Stomach (tissue), 9 donors: ENCODE results near the gene LGI1. TPM values are rescaled to one million over a fixed set of nuclear protein-coding genes. Genes with fewer than 3 reads are reported as not detected.

Source experiments
- DNase-seq, 2 donors: peaks; one replicate each; pipeline versions ENCODE4 v3.0.0 to v3.0.0-alpha.2; 2013 to 2019
- H3K27ac ChIP-seq, 5 donors: fragments of 200-600 bp in 4 of 5; sonication (generic) in 4 of 5; one replicate each; pipeline ENCODE4 v1.5.1; 2013 to 2019; ENCODE audit warnings: mild to moderate bottlenecking in 1 of 5, moderate library complexity in 1 of 5
- H3K27me3 ChIP-seq, 3 donors: fragments of 200-600 bp; sonication (generic); one replicate each; pipeline ENCODE4 v1.5.1; 2017 to 2019; ENCODE audit warnings: mixed run types in 1 of 3
- H3K36me3 ChIP-seq, 4 donors: fragments of 200-600 bp; sonication (generic); 1 replicate in 3 of 4; 2 replicates in 1 of 4; pipeline ENCODE4 v1.5.1; 2016 to 2019
- H3K4me1 ChIP-seq, 4 donors: fragments of 200-600 bp; sonication (generic); one replicate each; pipeline ENCODE4 v1.5.1; 2016 to 2019
- H3K4me3 ChIP-seq, 4 donors: fragments of 200-600 bp; sonication (generic) in 3 of 4; one replicate each; pipeline ENCODE4 v1.5.1; 2016 to 2019; ENCODE audit warnings: mild to moderate bottlenecking in 1 of 4
- H3K9me3 ChIP-seq, 4 donors: fragments of 200-600 bp; sonication (generic); one replicate each; pipeline ENCODE4 v1.5.1; 2016 to 2019
- CTCF ChIP-seq, 7 experiments: fragments of 450-650 bp in 4 of 7; fragments of 200-600 bp in 3 of 7; sonication (generic) in 3 of 7; IDR thresholded peaks; one replicate each; pipeline ENCODE4 v1.5.1; 2016 to 2019; ENCODE audit warnings: antibody characterized with exemption in 7 of 7, control low read depth in 2 of 7, mild to moderate bottlenecking in 1 of 7
- EP300 ChIP-seq: sonication (generic); formaldehyde crosslinking; IDR thresholded peaks from one replicate; pipeline ENCODE4 v1.6.1; 2017; ENCODE audit warnings: antibody characterized with exemption
- POLR2A ChIP-seq, 4 donors: fragments of 450-650 bp; IDR thresholded peaks; one replicate each; pipeline ENCODE4 v1.6.1; 2016; ENCODE audit warnings: antibody characterized with exemption in 4 of 4, control low read depth in 2 of 4, mild to moderate bottlenecking in 1 of 4, moderate library complexity in 1 of 4
- POLR2AphosphoS5 ChIP-seq, 3 donors: sonication (generic); formaldehyde crosslinking; IDR thresholded peaks; one replicate each; pipeline ENCODE4 v1.6.1; 2016; ENCODE audit warnings: antibody characterized with exemption in 3 of 3
- WGBS, 5 donors: extraction: QIAGEN DNeasy Blood & Tissue Kit in 3 of 5; methylation state at CpG; one replicate each; pipeline versions ENCODE4 v1.1.5 to v1.1.7; 2013 to 2018; 5-methylcytosine and 5-hydroxymethylcytosine counted together
- intact Hi-C: fragments of 100-400 bp; cut with DNase I; formaldehyde crosslinking; loops from one replicate; pipeline ENCODE4 v1.15.1; 2023; ENCODE audit warnings: low total_unique reads
- polyA plus RNA-seq, 3 donors: library from polyadenylated mRNA; stranded (reverse); fragments of 200-250 nt; gene quantifications; one replicate each; pipeline ENCODE4 v1.2.3, GENCODE V29; 2013
- total RNA-seq, 5 donors: library from RNA; depleted of rRNA; stranded (reverse); fragments of >200 nt; gene quantifications; one replicate each; pipeline versions ENCODE4 v1.1.0 to v1.2.3, GENCODE V29; 2014 to 2016
- donor health status: healthy with polysubstance abuse.
- donor health status: Bipolar disorder and iron deficiency.
- donor health status: healthy.

The LGI1 gene
- total and polyA plus RNA-seq, 8 donors, result 0.12 to 7.2 (median 1.6) TPM; not detected in 2

DNA sequence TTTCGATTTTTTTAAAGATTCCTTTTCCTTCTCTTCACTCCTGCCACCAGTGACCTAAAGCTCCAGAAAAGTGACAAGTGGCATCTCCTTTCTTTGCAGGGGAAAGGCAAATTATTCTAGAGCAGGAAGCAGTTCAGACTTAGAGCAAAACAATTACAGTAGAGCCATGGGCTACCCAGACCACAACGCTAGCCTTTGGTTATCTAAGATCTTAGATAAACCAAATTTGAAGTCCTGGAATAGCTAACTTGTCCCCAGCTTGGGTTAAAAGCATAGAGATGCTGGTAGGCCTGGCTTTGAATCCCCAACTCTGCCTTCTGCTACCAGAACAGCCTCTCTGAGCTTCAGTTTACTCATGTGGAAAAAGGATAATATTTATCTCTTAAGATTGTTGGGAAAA is 38.4 kb downstream of the LGI1 start:
- intact Hi-C loops, result no loop called here
- no peaks in the 10 kb centered on the region for H3K36me3 ChIP-seq
- no peaks in the 10 kb centered on the region for H3K4me1 ChIP-seq
- no peak for DNase-seq
- WGBS, 5 donors, result 57 to 69% (median 62%) methylated on average over 2 of the region's 2 CpGs
- peaks cover 0 to under 1% (median 0%) of the 10 kb centered on the region in 3 donors for H3K27me3 ChIP-seq
- H3K9me3 ChIP-seq, result no peaks in the 10 kb centered on the region
- no peak overlapping the region for H3K27ac ChIP-seq
- TF ChIP-seq POLR2A (IDR thresholded peaks at IDR 0.05) (no peak), EP300 (no peak), CTCF (IDR thresholded peaks at IDR 0.05) (no peak), POLR2AphosphoS5 (IDR thresholded peaks at IDR 0.05) (no peak)
- no peak overlapping the region for H3K4me3 ChIP-seq

GRCh38 chr10:93797825-93798224 is 40.1 kb downstream of the LGI1 start:
- intact Hi-C loops, result no loop called here
- Histone ChIP-seq H3K36me3 (no peaks in the 10 kb centered on the region), H3K9me3 (no peaks in the 10 kb centered on the region), H3K4me3 (no peak overlapping the region), H3K27ac (no peak overlapping the region), H3K27me3 (peaks cover 0 to 17% (median 0%) of the 10 kb centered on the region in 3 donors), H3K4me1 (no peaks in the 10 kb centered on the region)
- TF ChIP-seq POLR2AphosphoS5 (IDR thresholded peaks at IDR 0.05) (no peak), EP300 (no peak), CTCF (IDR thresholded peaks at IDR 0.05) (no peak), POLR2A (IDR thresholded peaks at IDR 0.05) (no peak)
- WGBS, 5 donors, result 58 to 77% (median 60%) methylated on average over 2 of the region's 2 CpGs
- DNase-seq, result no peak

GRCh38 chr10:93799155-93799708 is 41.5 kb downstream of the LGI1 start:
- no peak overlapping the region for H3K27ac ChIP-seq
- TF ChIP-seq CTCF (IDR thresholded peaks at IDR 0.05) (no peak), POLR2AphosphoS5 (IDR thresholded peaks at IDR 0.05) (no peak), EP300 (no peak), POLR2A (IDR thresholded peaks at IDR 0.05) (no peak)
- no peak for DNase-seq
- WGBS, 5 donors, result 57 to 63% (median 62%) methylated on average over 5 of the region's 5 CpGs
- peaks cover 0 to 17% (median 0%) of the 10 kb centered on the region in 3 donors for H3K27me3 ChIP-seq
- H3K36me3 ChIP-seq, result no peaks in the 10 kb centered on the region
- intact Hi-C loops, result no loop called here
- H3K9me3 ChIP-seq, result no peaks in the 10 kb centered on the region
- H3K4me1 ChIP-seq, result no peaks in the 10 kb centered on the region
- no peak overlapping the region for H3K4me3 ChIP-seq

- H3K27ac ChIP-seq, result no peak overlapping the region
- no peak overlapping the region for H3K4me3 ChIP-seq
- no peaks in the 10 kb centered on the region for H3K36me3 ChIP-seq
- TF ChIP-seq POLR2A (IDR thresholded peaks at IDR 0.05) (no peak), CTCF (IDR thresholded peaks at IDR 0.05) (no peak), EP300 (no peak), POLR2AphosphoS5 (IDR thresholded peaks at IDR 0.05) (no peak)
- no peak for DNase-seq
- intact Hi-C loops, result no loop called here
- H3K27me3 ChIP-seq, result peaks cover 0 to 24% (median 0%) of the 10 kb centered on the region in 3 donors
- H3K4me1 ChIP-seq, result no peaks in the 10 kb centered on the region
- no peaks in the 10 kb centered on the region for H3K9me3 ChIP-seq
These were observed 46.5 kb downstream of the LGI1 start for GRCh38 chr10:93804200-93804599.
